Fibroblast of the aortic adventitia (primary cell): ENCODE results near the gene KASH5. TPM values are rescaled to one million over a fixed set of nuclear protein-coding genes. Genes with fewer than 3 reads are reported as not detected.

ENCODE experiments used
- DNase-seq: peaks from one replicate; pipeline ENCODE4 v3.0.0-alpha.2; 2010; ENCODE audit warnings: low read depth
- H3K4me3 ChIP-seq: 2 replicates; pipeline ENCODE4 v1.5.1; 2011; ENCODE audit warnings: low read depth, mild to moderate bottlenecking, control low read depth, low read length, moderate library complexity
- total RNA-seq: library from RNA; depleted of rRNA; stranded (reverse); fragments of >200 nt; gene quantifications from 2 replicates; pipeline ENCODE4 v1.2.3, GENCODE V29; 2012; ENCODE audit warnings: low replicate concordance
- TF ChIP-seq, protein P1 (sequence below): IDR thresholded peaks from 2 replicates; pipeline ENCODE4 v1.5.1; 2011; ENCODE audit warnings: mild to moderate bottlenecking, low read length, control low read depth, inconsistent platforms; ENCODE audit not compliant: insufficient read depth

KASH5 gene, protein sequence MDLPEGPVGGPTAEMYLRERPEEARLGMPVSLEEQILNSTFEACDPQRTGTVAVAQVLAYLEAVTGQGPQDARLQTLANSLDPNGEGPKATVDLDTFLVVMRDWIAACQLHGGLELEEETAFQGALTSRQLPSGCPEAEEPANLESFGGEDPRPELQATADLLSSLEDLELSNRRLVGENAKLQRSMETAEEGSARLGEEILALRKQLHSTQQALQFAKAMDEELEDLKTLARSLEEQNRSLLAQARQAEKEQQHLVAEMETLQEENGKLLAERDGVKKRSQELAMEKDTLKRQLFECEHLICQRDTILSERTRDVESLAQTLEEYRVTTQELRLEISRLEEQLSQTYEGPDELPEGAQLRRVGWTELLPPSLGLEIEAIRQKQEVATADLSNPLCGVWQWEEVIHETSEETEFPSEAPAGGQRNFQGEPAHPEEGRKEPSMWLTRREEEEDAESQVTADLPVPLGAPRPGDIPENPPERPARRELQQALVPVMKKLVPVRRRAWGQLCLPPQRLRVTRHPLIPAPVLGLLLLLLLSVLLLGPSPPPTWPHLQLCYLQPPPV
- total RNA-seq, result not detected in 2 replicates

- no peak within 1 kb of the TSS for H3K4me3 ChIP-seq
- no peak for DNase-seq
- TF ChIP-seq, protein P1, sequence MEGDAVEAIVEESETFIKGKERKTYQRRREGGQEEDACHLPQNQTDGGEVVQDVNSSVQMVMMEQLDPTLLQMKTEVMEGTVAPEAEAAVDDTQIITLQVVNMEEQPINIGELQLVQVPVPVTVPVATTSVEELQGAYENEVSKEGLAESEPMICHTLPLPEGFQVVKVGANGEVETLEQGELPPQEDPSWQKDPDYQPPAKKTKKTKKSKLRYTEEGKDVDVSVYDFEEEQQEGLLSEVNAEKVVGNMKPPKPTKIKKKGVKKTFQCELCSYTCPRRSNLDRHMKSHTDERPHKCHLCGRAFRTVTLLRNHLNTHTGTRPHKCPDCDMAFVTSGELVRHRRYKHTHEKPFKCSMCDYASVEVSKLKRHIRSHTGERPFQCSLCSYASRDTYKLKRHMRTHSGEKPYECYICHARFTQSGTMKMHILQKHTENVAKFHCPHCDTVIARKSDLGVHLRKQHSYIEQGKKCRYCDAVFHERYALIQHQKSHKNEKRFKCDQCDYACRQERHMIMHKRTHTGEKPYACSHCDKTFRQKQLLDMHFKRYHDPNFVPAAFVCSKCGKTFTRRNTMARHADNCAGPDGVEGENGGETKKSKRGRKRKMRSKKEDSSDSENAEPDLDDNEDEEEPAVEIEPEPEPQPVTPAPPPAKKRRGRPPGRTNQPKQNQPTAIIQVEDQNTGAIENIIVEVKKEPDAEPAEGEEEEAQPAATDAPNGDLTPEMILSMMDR, result no peak
Observed at GRCh38 chr19:49387936-49388372, at the start of gene KASH5. KASH5 (plus strand) TSS chr19:49388249; CDS start chr19:49390884, 2,635 bp downstream.

DNA sequence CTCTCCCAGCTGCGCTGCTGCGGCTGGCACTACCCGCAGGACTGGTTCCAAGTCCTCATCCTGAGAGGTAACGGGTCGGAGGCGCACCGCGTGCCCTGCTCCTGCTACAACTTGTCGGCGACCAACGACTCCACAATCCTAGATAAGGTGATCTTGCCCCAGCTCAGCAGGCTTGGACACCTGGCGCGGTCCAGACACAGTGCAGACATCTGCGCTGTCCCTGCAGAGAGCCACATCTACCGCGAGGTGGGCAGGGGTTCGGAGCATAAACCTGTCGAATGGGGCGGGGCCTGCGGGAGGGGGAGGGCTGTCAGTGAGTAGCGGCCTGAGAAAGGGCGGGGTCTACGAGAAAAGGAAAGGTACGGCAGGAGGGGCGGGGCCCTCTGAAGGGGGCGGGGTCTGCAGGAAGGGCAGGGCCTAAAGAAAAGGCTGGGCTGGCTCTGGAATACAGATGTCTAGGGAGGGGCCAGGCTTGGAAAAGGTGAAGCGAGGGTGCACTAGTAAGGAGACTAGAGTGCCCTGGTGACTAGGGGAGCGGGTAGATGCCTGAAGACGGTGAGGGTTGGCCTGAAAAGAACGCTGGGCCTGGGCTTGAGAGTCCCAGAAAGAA lies 49.3 kb upstream of the KASH5 start:
- TF ChIP-seq, protein P1, result no peak
- H3K4me3 ChIP-seq, result peak overlapping the region; percentile 17
- DNase-seq, result no peak

DNA sequence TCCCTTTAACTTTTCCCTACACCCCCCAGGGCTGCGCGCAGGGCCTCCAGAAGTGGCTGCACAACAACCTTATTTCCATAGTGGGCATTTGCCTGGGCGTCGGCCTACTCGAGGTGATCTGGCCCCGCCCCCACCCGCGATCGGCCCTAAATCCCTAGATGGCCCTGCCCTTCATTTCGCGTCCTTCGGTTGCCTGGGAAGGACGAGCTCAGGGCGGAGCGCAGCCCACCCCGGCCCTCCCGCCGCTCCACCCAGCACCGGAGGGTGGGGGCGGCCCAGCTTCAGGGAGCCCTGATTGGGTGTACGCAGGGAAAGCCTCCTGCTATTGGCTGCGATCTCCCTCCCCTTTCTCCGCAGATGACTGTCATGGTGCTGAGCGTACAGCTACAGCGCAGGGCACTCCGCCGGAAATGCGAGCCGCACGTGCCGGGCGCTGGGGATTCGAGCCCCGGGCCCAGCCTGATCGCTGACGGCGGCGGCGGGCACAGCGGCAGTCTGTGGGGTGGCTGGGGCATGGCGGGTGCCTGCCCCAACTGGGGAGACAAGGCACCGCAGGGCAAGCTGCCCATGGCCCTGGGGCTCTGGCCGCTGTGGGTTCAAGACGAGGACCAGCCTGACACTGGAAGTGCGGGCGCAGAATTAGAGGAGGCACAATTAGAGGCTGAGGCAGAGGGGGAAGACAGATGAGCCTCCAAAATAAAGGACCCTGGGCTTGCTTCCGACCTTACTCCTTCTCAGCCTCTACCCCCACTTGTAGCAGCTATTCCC lies 48.6 kb upstream of the KASH5 start:
- TF ChIP-seq, protein P1, result no peak
- H3K4me3 ChIP-seq, result peak overlapping the region; percentile 25
- DNase-seq, result peak; percentile 74

GRCh38 chr19:49340069-49340864 lies 47.8 kb upstream of the KASH5 start:
- no peak for DNase-seq
- no peak overlapping the region for H3K4me3 ChIP-seq
- TF ChIP-seq, protein P1, result no peak

- no peak for DNase-seq
- TF ChIP-seq, protein P1, result no peak
- H3K4me3 ChIP-seq, result no peak overlapping the region
Observed at GRCh38 chr19:49340865-49341718, 47.0 kb upstream of the KASH5 start.
